HepG2 (cell line): ENCODE results near the gene KLHL36. TPM values are rescaled to one million over a fixed set of nuclear protein-coding genes. Genes with fewer than 3 reads are reported as not detected.

Experiments
- CENPBD1 ChIP-seq: sonication (generic); formaldehyde crosslinking; IDR thresholded peaks from 2 replicates; pipeline ENCODE4 v1.8.0; 2022; ENCODE audit warnings: missing genetic modification reagents, low read depth, mild to moderate bottlenecking, borderline replicate concordance
- CREB3 ChIP-seq: sonication (generic); formaldehyde crosslinking; IDR thresholded peaks from 2 replicates; pipeline ENCODE4 v1.5.0; 2020; ENCODE audit warnings: missing genetic modification reagents
- DMAP1 ChIP-seq: IDR thresholded peaks from 2 replicates; pipeline ENCODE4 v1.6.1; 2016
- DNMT3B ChIP-seq: conservative IDR thresholded peaks from 2 replicates; pipeline ENCODE4 v1.6.1; 2016; ENCODE audit warnings: missing biosample characterization, control low read depth
- NR2F1 ChIP-seq, 2 experiments: fragments of 450-650 bp in 1 of 2; formaldehyde crosslinking in 1 of 2; IDR thresholded peaks; 2 replicates each; pipeline versions ENCODE4 v1.5.0 to v1.6.1; 2016 to 2020; ENCODE audit warnings: mild to moderate bottlenecking in 1 of 2, missing compliant biosample characterization in 1 of 2, missing genetic modification reagents in 1 of 2, moderate library complexity in 1 of 2
- PCBP2 ChIP-seq: fragments of 200-400 bp; formaldehyde crosslinking; optimal IDR thresholded peaks from 2 replicates; pipeline ENCODE3; 2018; ENCODE audit warnings: low read length, low read depth; ENCODE audit not compliant: poor library complexity, severe bottlenecking
- PHB2 ChIP-seq: fragments of 450-650 bp; IDR thresholded peaks from 2 replicates; pipeline ENCODE4 v1.6.1; 2018; ENCODE audit not compliant: partially characterized antibody
- PRDM10 ChIP-seq: sonication (generic); formaldehyde crosslinking; IDR thresholded peaks from 2 replicates; pipeline ENCODE4 v1.4.0; 2020; ENCODE audit warnings: low read depth, missing genetic modification reagents
- TFDP1 ChIP-seq: IDR thresholded peaks from 2 replicates; pipeline ENCODE4 v1.6.1; 2016; ENCODE audit warnings: missing compliant biosample characterization, missing genetic modification reagents, borderline replicate concordance
- ZBTB38 ChIP-seq: sonication (generic); formaldehyde crosslinking; IDR thresholded peaks from 2 replicates; pipeline ENCODE4 v1.5.1; 2020; ENCODE audit warnings: mild to moderate bottlenecking, missing genetic modification reagents
- ZBTB43 ChIP-seq: sonication (generic); formaldehyde crosslinking; conservative IDR thresholded peaks from 2 replicates; pipeline ENCODE4 v1.4.0; 2020; ENCODE audit warnings: missing genetic modification reagents
- ZNF230 ChIP-seq: sonication (generic); formaldehyde crosslinking; IDR thresholded peaks from 2 replicates; pipeline ENCODE4 v1.4.0; 2020; ENCODE audit warnings: mild to moderate bottlenecking, missing genetic modification reagents
- ZNF280D ChIP-seq: sonication (generic); formaldehyde crosslinking; IDR thresholded peaks from 2 replicates; pipeline ENCODE4 v1.5.1; 2020; ENCODE audit warnings: mild to moderate bottlenecking, missing genetic modification reagents
- ZNF530 ChIP-seq: sonication (generic); formaldehyde crosslinking; IDR thresholded peaks from 2 replicates; pipeline ENCODE4 v1.5.0; 2020; ENCODE audit warnings: low read depth, mild to moderate bottlenecking, missing genetic modification reagents
- ZNF7 ChIP-seq: IDR thresholded peaks from 2 replicates; pipeline ENCODE4 v1.6.1; 2016; ENCODE audit warnings: missing biosample characterization, missing genetic modification reagents
- polyA plus RNA-seq, 8 experiments: library from polyadenylated mRNA; depleted of rRNA in 3 of 8; stranded (reverse) in 7 of 8; unstranded in 1 of 8; fragments of >200 nt; fragmentation: Illumina TruSeq in 4 of 8; extraction: Trizol in 4 of 8; gene quantifications; 2 replicates each; pipeline versions ENCODE4 v1.2.1 to v1.2.3, GENCODE V29; 2011 to 2016; ENCODE audit warnings: low read depth in 4 of 8, missing spikeins in 1 of 8, mixed read lengths in 1 of 8; ENCODE audit not compliant: insufficient read depth in 1 of 8
- total RNA-seq, 5 experiments: library from RNA; depleted of rRNA; stranded (reverse); fragments of >200 nt; fragmentation: Illumina TruSeq; extraction: Trizol; gene quantifications; 2 replicates each; pipeline ENCODE4 v1.2.3, GENCODE V29; 2016; ENCODE audit warnings: low read depth in 1 of 5
- TF ChIP-seq, protein P1 (sequence below): IDR thresholded peaks from 2 replicates; pipeline ENCODE4 v1.6.1; 2016; ENCODE audit warnings: missing compliant biosample characterization, missing genetic modification reagents, borderline replicate concordance

Gene KLHL36
- total and polyA plus RNA-seq, 2 of the 13 experiments (the other 11 are each of a cell fraction or from before 2014, with no cell fraction given), result 24.3 to 26.0 TPM

DNA sequence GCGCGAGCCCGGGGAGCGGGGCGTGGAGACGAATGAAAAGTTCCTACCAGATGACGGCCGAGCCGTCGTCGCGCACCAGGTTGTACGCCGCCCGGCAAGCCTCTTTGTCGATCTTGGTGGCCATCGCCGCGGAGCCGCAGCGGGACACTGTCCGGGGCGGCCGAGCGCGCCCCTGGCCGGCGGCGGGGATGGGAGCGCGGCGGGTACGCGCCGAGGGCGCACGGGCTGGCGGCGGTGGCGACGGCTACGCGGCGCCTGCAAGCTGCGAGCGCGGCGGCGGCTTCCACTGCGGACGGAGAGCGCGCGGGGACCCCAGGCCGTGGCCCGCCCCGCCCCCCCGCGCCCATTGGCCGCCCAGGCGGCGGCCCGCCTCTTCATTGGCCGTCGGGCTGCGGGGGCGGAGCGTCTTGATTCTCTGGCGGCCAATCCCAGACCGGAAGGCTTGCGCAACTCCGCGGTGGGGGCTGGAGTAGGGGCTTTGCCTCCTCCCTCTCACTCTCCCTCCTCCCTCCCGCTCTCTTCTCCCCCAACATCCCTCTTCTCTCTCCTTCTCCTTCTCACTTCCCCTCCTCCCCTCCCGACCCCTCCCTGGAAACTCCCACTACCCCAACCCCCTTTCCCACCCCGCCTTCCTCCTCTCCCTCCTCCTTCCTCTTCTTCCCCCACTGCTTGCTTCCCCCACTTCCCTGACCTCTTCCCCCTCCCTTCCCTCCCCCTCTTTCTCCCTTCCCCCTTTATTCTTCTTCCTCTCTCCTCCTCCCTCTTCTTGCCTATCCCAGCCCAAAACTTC is 30.3 kb upstream of the KLHL36 start, which contains the start of gene COTL1 (continued):
- TF ChIP-seq ZBTB43 (CRISPR knock-in tag) (peak; percentile 68; the same call in 1 of the 2 replicates), TFDP1 (no peak), CREB3 (CRISPR knock-in tag) (peak; percentile 64; the same call in 1 of the 2 replicates), PHB2 (no peak), ZNF230 (CRISPR knock-in tag) (no peak), ZBTB38 (CRISPR knock-in tag) (no peak), ZNF7 (CRISPR knock-in tag) (no peak), ZNF280D (CRISPR knock-in tag) (no peak), CENPBD1 (CRISPR knock-in tag) (no peak), ZNF530 (no peak), NR2F1 (CRISPR knock-in tag; IDR thresholded peaks at IDR 0.05) (no peak), DNMT3B (no peak), DMAP1 (CRISPR knock-in tag) (no peak), PRDM10 (CRISPR knock-in tag) (no peak), PCBP2 (no peak)
- TF ChIP-seq, protein P1, sequence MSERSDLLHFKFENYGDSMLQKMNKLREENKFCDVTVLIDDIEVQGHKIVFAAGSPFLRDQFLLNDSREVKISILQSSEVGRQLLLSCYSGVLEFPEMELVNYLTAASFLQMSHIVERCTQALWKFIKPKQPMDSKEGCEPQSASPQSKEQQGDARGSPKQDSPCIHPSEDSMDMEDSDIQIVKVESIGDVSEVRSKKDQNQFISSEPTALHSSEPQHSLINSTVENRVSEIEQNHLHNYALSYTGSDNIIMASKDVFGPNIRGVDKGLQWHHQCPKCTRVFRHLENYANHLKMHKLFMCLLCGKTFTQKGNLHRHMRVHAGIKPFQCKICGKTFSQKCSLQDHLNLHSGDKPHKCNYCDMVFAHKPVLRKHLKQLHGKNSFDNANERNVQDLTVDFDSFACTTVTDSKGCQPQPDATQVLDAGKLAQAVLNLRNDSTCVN (CRISPR knock-in tag), result no peak
